Liver (tissue), 9 donors: ENCODE measurements around the gene CDA. TPM values are rescaled to one million over a fixed set of nuclear protein-coding genes. Genes with fewer than 3 reads are reported as not detected.

Experiments
- DNase-seq: peaks from one replicate; pipeline ENCODE4 v3.0.0-alpha.2; 2017; ENCODE audit warnings: low spot score
- H3K27ac ChIP-seq, 2 donors: one replicate each; pipeline ENCODE4 v1.7.0; 2013; ENCODE audit warnings: inconsistent platforms in 2 of 2, low read length in 2 of 2, control low read depth in 1 of 2, low read depth in 1 of 2, mild to moderate bottlenecking in 1 of 2
- H3K27me3 ChIP-seq, 4 donors: one replicate each; pipeline versions ENCODE4 v1.6.1 to v1.7.0; 2013; ENCODE audit warnings: low read length in 3 of 4, inconsistent platforms in 1 of 4, mild to moderate bottlenecking in 1 of 4, moderate library complexity in 1 of 4; ENCODE audit not compliant: control insufficient read depth in 4 of 4, insufficient read depth in 4 of 4
- H3K36me3 ChIP-seq, 4 donors: one replicate each; pipeline versions ENCODE4 v1.6.1 to v1.7.0; 2013; ENCODE audit warnings: low read length in 3 of 4, mild to moderate bottlenecking in 3 of 4, low read depth in 1 of 4, moderate library complexity in 1 of 4; ENCODE audit not compliant: control insufficient read depth in 4 of 4, insufficient read depth in 3 of 4
- H3K4me1 ChIP-seq, 4 donors: one replicate each; pipeline versions ENCODE4 v1.6.1 to v1.7.0; 2013; ENCODE audit warnings: low read length in 3 of 4, mild to moderate bottlenecking in 3 of 4, moderate library complexity in 1 of 4; ENCODE audit not compliant: control insufficient read depth in 4 of 4, insufficient read depth in 4 of 4
- H3K4me3 ChIP-seq, 3 donors: one replicate each; pipeline versions ENCODE4 v1.6.1 to v1.7.0; 2013; ENCODE audit warnings: low read length in 3 of 3, control low read depth in 1 of 3, low read depth in 1 of 3, mild to moderate bottlenecking in 1 of 3
- H3K9ac ChIP-seq, 2 donors: one replicate each; pipeline ENCODE4 v1.7.0; 2013; ENCODE audit warnings: low read length in 2 of 2, mild to moderate bottlenecking in 2 of 2, moderate library complexity in 2 of 2, control low read depth in 1 of 2, low read depth in 1 of 2
- H3K9me3 ChIP-seq, 4 donors: one replicate each; pipeline versions ENCODE4 v1.6.1 to v1.7.0; 2013; ENCODE audit warnings: low read length in 3 of 4; ENCODE audit not compliant: control insufficient read depth in 4 of 4
- EGR1 ChIP-seq, 2 donors: IDR thresholded peaks; 2 replicates each; pipeline ENCODE4 v1.6.1; 2016 to 2018; ENCODE audit warnings: antibody characterized with exemption in 2 of 2, low read depth in 2 of 2
- FOXA1 ChIP-seq: IDR thresholded peaks from 2 replicates; pipeline ENCODE4 v1.6.1; 2016; ENCODE audit warnings: antibody characterized with exemption
- FOXA2 ChIP-seq: IDR thresholded peaks from 2 replicates; pipeline ENCODE4 v1.6.1; 2016; ENCODE audit warnings: antibody characterized with exemption
- JUND ChIP-seq, 2 donors: IDR thresholded peaks; 2 replicates each; pipeline ENCODE4 v1.6.1; 2016; ENCODE audit warnings: antibody characterized with exemption in 2 of 2
- NR2F2 ChIP-seq: IDR thresholded peaks from 2 replicates; pipeline ENCODE4 v1.6.1; 2016; ENCODE audit warnings: antibody characterized with exemption
- RXRA ChIP-seq, 2 donors: IDR thresholded peaks; 2 replicates each; pipeline ENCODE4 v1.6.1; 2017 to 2018; ENCODE audit warnings: antibody characterized with exemption in 2 of 2, mild to moderate bottlenecking in 1 of 2
- YY1 ChIP-seq: IDR thresholded peaks from 2 replicates; pipeline ENCODE4 v1.6.1; 2016; ENCODE audit warnings: antibody characterized with exemption, mild to moderate bottlenecking
- WGBS: extraction: QIAGEN DNeasy Blood & Tissue Kit; methylation state at CpG from one replicate; pipeline ENCODE4 v1.1.7; 2013; 5-methylcytosine and 5-hydroxymethylcytosine counted together
- polyA plus RNA-seq, 2 donors: library from polyadenylated mRNA; stranded (reverse) in 1 of 2; unstranded in 1 of 2; fragments of 200-250 nt in 1 of 2; fragments of >200 nt in 1 of 2; fragmentation: Nextera tagmentation in 1 of 2; extraction: Ambion mirVana in 1 of 2; gene quantifications; one replicate each; pipeline versions ENCODE4 v1.2.1 to v1.2.3, GENCODE V29; 2013 to 2015
- total RNA-seq, 2 donors: library from RNA; depleted of rRNA; stranded (reverse); fragments of >200 nt; gene quantifications; one replicate each; pipeline ENCODE4 v1.2.3, GENCODE V29; 2014
- TF ChIP-seq, protein P1 (sequence below): IDR thresholded peaks from 2 replicates; pipeline ENCODE4 v1.6.1; 2016; ENCODE audit warnings: antibody characterized with exemption
- TF ChIP-seq, protein P2 (sequence below): IDR thresholded peaks from 2 replicates; pipeline ENCODE4 v1.6.1; 2016; ENCODE audit warnings: antibody characterized with exemption
- TF ChIP-seq, protein P3 (sequence below): IDR thresholded peaks from 2 replicates; pipeline ENCODE4 v1.6.1; 2016; ENCODE audit warnings: antibody characterized with exemption, mild to moderate bottlenecking
- donor health status: healthy.
- donor health status: healthy.
- donor health status: healthy.
- donor health status: healthy.
- donor health status: healthy.

CDA gene
- total and polyA plus RNA-seq, 4 donors, result 0.42 to 38.9 (median 16.9) TPM

DNA sequence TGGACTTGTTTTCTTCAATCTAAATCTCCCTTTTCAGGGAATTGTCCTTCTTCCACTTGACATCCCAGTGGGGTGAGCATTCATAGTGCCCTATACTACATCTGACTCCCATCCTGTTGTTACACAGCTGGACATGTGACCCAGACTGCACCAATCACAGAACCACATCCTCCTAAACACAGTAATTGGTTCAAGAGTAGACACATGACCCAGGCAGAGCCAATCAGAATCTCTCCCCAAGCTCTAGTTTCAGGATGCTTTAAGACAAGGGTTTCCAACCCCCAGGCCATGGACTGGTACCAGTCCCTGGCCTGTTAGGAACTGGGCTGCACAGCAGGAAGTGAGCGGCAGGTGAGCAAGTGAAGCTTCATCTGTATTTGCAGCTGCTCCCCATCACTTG lies 77.9 kb downstream of the CDA start:
- Histone ChIP-seq H3K9me3 (no peaks in the 10 kb centered on the region), H3K27ac (peak overlapping the region; percentile 37 to 42), H3K4me1 (peaks cover 0 to 6% (median 4%) of the 10 kb centered on the region in 4 donors), H3K36me3 (no peaks in the 10 kb centered on the region), H3K27me3 (no peaks in the 10 kb centered on the region), H3K4me3 (no peak overlapping the region), H3K9ac (no peak overlapping the region)
- no peak for DNase-seq
- TF ChIP-seq, protein P1, sequence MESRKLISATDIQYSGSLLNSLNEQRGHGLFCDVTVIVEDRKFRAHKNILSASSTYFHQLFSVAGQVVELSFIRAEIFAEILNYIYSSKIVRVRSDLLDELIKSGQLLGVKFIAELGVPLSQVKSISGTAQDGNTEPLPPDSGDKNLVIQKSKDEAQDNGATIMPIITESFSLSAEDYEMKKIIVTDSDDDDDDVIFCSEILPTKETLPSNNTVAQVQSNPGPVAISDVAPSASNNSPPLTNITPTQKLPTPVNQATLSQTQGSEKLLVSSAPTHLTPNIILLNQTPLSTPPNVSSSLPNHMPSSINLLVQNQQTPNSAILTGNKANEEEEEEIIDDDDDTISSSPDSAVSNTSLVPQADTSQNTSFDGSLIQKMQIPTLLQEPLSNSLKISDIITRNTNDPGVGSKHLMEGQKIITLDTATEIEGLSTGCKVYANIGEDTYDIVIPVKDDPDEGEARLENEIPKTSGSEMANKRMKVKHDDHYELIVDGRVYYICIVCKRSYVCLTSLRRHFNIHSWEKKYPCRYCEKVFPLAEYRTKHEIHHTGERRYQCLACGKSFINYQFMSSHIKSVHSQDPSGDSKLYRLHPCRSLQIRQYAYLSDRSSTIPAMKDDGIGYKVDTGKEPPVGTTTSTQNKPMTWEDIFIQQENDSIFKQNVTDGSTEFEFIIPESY, result no peak
- TF ChIP-seq YY1, result no peak
- TF ChIP-seq EGR1 (IDR thresholded peaks at IDR 0.05; ENCODE audit: low read depth in 2 of 2), result no peak
- TF ChIP-seq, protein P2, sequence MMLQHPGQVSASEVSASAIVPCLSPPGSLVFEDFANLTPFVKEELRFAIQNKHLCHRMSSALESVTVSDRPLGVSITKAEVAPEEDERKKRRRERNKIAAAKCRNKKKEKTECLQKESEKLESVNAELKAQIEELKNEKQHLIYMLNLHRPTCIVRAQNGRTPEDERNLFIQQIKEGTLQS, result no peak
- TF ChIP-seq, protein P3, sequence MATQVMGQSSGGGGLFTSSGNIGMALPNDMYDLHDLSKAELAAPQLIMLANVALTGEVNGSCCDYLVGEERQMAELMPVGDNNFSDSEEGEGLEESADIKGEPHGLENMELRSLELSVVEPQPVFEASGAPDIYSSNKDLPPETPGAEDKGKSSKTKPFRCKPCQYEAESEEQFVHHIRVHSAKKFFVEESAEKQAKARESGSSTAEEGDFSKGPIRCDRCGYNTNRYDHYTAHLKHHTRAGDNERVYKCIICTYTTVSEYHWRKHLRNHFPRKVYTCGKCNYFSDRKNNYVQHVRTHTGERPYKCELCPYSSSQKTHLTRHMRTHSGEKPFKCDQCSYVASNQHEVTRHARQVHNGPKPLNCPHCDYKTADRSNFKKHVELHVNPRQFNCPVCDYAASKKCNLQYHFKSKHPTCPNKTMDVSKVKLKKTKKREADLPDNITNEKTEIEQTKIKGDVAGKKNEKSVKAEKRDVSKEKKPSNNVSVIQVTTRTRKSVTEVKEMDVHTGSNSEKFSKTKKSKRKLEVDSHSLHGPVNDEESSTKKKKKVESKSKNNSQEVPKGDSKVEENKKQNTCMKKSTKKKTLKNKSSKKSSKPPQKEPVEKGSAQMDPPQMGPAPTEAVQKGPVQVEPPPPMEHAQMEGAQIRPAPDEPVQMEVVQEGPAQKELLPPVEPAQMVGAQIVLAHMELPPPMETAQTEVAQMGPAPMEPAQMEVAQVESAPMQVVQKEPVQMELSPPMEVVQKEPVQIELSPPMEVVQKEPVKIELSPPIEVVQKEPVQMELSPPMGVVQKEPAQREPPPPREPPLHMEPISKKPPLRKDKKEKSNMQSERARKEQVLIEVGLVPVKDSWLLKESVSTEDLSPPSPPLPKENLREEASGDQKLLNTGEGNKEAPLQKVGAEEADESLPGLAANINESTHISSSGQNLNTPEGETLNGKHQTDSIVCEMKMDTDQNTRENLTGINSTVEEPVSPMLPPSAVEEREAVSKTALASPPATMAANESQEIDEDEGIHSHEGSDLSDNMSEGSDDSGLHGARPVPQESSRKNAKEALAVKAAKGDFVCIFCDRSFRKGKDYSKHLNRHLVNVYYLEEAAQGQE, result no peak
- no peak for TF ChIP-seq FOXA1
- no peak for TF ChIP-seq JUND (IDR thresholded peaks at IDR 0.05)
- TF ChIP-seq NR2F2, result no peak
- TF ChIP-seq FOXA2, result no peak
- TF ChIP-seq RXRA (IDR thresholded peaks at IDR 0.05), result no peak
- WGBS, result 95% methylated on average over 1 of the region's 1 CpG

Other genes starting within 250 kb of the CDA start
- gene CAMK2N1, start 102.9 kb upstream of the CDA start, total RNA-seq, result 10 to 100 TPM; 12.3 to 13.0 TPM
- gene CAMK2N1, start 102.9 kb upstream of the CDA start, polyA plus RNA-seq, result 10 to 100 TPM; 14.9 to 15.1 TPM
- gene MUL1, start 80.9 kb upstream of the CDA start, total RNA-seq, result 10 to 100 TPM in 1 of 2 donors, 1 to 10 TPM in 1; 9.5 to 17.1 TPM
- gene MUL1, start 80.9 kb upstream of the CDA start, polyA plus RNA-seq, result 10 to 100 TPM; 16.6 to 19.4 TPM
- under 1 TPM; 0.08 to 0.09 TPM for gene FAM43B, start 36.5 kb upstream of the CDA start, total RNA-seq
- under 1 TPM; 0.06 TPM for gene FAM43B, start 36.5 kb upstream of the CDA start, polyA plus RNA-seq
- gene PINK1, start 44.4 kb downstream of the CDA start, total RNA-seq, result 10 to 100 TPM; 55.9 to 68.5 TPM
- 100 to 1,000 TPM in 1 of 2 donors, 10 to 100 TPM in 1; 52.7 to 118 TPM for gene PINK1, start 44.4 kb downstream of the CDA start, polyA plus RNA-seq
- 100 to 1,000 TPM; 152 to 176 TPM for gene DDOST, start 72.3 kb downstream of the CDA start, total RNA-seq
- 100 to 1,000 TPM in 1 of 2 donors, 10 to 100 TPM in 1; 70.2 to 193 TPM for gene DDOST, start 72.3 kb downstream of the CDA start, polyA plus RNA-seq
- gene KIF17, start 128.9 kb downstream of the CDA start, total RNA-seq, result 1 to 10 TPM; 1.7 to 2.7 TPM
- 1 to 10 TPM; 1.0 to 2.4 TPM for gene KIF17, start 128.9 kb downstream of the CDA start, polyA plus RNA-seq
- gene SH2D5, start 143.6 kb downstream of the CDA start, total RNA-seq, result under 1 TPM in 1 of 2 donors, not detected in 1; 0.05 TPM
- not detected for gene SH2D5, start 143.6 kb downstream of the CDA start, polyA plus RNA-seq
- gene HP1BP3, start 198.2 kb downstream of the CDA start, total RNA-seq, result 100 to 1,000 TPM; 104 to 115 TPM
- gene HP1BP3, start 198.2 kb downstream of the CDA start, polyA plus RNA-seq, result 10 to 100 TPM; 34.8 to 41.0 TPM